Stimulated activated CD8-positive, alpha-beta memory T cell treated with anti-CD3 and anti-CD28 coated beads, Interleukin-7, amount 100 ng/mL, for 48 hours (primary cell): ENCODE data around the gene BHLHA15.

Experiments used
- DNase-seq, 2 donors: peaks; one replicate each; pipeline ENCODE4 v3.0.0-alpha.2; 2020; ENCODE audit warnings: low read depth in 1 of 2; ENCODE audit errors: extremely low read depth in 1 of 2

Gene BHLHA15

GRCh38 chr7:98186452-98187137 lies 24.6 kb upstream of the BHLHA15 start:
- no peak for DNase-seq

DNA sequence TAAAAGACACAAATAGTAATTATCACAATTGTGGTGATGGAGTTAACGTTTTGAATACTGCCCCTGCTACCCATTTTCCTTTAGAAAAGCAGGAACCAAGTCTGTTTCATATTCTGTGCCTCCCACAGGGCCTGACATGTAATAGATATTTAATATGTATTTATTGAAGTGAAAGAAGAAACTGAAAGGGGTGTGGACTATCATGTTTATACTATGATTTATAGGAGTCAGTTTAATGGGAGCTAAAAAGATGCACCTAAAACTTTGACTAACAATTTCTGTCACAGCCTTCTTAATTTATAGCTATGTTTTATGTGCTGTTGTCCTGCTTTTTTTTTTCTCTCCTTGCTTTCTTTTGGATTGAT lies 24.1 kb upstream of the BHLHA15 start:
- no peak for DNase-seq

- no peak for DNase-seq
Measured at GRCh38 chr7:98189559-98189958, 21.7 kb upstream of the BHLHA15 start.

- no peak for DNase-seq
Measured at GRCh38 chr7:98191668-98192431, 19.4 kb upstream of the BHLHA15 start.

DNA sequence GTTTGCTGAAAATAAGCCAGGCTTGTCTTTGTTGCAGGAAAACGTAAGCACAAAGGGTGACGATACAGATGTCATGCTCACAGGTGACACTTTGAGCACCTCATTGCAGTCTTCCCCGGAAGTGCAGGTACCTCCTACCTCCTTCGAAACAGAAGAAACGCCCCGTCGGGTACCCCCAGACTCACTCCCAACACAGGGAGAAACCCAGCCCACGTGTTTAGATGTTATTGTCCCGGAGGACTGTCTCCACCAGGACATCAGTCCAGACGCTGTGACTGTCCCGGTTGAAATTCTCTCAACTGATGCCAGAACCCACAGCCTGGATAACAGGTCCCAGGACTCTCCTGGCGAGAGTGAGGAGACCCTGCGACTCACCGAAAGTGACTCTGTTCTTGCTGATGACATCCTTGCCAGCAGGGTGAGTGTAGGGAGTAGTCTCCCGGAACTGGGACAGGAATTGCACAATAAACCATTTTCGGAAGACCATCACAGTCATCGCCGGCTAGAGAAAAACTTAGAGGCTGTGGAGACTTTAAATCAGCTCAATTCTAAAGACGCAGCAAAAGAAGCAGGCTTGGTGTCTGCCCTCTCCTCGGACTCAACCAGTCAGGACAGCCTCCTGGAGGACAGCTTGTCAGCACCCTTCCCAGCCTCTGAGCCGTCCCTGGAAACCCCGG lies 18.3 kb upstream of the BHLHA15 start:
- no peak for DNase-seq

DNA sequence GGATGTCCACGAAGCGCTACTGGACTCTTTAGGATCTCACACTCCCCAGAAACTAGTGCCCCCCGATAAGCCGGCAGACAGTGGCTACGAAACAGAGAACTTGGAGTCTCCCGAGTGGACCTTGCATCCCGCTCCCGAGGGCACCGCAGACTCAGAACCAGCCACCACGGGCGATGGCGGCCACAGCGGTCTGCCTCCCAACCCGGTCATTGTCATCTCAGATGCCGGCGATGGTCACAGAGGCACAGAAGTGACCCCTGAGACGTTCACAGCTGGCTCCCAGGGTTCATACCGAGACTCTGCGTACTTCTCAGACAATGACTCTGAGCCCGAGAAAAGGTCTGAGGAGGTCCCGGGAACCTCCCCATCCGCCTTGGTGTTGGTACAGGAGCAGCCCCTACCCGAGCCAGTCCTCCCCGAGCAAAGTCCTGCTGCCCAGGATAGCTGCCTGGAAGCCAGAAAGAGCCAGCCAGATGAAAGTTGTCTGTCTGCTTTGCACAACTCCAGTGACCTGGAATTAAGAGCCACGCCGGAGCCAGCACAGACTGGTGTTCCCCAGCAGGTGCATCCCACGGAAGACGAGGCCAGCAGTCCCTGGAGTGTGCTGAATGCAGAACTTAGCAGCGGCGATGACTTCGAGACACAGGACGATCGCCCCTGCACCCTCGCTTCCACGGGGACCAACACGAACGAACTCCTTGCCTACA lies 17.6 kb upstream of the BHLHA15 start:
- no peak for DNase-seq

DNA sequence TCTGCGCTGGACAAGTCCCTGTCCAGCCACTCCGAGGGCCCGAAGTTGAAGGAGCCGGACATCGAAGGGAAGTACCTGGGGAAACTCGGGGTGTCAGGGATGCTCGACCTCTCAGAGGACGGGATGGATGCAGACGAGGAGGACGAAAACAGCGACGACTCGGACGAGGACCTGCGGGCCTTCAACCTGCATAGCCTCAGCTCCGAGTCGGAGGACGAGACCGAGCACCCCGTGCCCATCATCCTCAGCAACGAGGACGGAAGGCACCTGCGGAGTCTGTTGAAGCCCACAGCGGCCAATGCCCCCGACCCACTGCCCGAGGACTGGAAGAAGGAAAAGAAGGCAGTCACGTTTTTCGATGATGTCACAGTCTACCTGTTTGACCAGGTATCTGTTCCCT lies 17.1 kb upstream of the BHLHA15 start:
- no peak for DNase-seq

GRCh38 chr7:98194672-98195457 lies 16.4 kb upstream of the BHLHA15 start:
- DNase-seq, result no peak

DNA sequence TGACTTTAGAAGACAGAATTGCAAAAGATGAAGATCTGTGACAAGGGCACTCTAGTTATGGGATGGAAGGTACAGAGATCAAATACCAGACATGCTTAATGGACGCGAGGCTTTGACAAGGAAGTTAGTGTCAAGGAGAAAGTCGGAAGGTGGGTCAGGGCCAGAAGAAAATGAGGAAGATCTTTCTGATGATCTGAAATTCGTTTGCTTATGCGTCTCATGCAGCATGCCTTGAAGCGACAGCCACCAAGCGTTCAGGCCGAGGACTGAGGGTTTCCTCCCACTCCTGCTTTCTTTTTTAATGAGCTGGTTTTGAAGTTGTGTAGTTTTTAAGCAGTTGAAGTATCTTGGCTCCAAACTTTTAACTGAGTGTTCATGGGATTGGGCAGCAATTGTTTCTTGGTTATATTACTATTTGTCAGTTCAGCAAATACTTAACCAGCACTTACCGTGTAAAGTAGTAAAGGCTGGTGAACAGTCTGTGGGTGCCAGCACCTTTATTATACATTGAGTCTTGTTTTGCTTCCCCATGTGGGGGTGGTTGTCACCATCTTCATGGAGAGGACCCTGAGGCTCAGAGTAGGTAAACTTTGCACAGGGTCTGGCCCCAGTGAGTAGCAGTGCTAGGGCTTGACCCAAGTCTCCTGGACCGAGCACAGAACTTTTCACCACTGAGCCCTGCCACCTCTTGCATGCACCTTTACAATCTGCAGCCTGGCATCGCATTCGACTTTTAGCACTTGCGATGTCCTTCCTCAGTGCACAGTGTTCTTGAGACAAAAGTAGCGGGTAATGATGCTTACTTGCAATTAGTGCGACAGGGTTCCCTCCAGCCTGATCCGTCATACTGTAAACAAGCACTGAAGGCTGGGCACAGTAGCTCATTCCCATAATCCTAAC lies 14.3 kb upstream of the BHLHA15 start:
- no peak for DNase-seq

DNA sequence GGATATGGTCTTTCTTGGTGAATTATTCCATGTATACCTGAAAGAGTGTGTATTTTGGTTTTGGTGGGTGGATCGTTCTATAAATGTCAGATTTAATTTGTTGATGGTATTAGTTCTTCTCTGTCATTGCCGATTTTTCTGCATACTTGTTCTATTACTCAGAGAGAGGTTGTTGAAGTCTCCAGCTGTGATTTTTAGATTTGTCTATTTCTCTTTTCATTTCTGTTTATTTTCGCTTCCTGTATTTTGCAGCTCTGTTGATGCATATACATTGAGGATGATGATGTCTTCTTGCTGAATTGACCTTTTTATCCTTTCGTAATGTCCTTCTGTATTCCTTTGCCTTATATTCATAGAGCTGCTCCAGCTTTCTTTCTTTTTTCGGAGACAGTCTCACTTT lies 12.1 kb upstream of the BHLHA15 start:
- no peak for DNase-seq

DNA sequence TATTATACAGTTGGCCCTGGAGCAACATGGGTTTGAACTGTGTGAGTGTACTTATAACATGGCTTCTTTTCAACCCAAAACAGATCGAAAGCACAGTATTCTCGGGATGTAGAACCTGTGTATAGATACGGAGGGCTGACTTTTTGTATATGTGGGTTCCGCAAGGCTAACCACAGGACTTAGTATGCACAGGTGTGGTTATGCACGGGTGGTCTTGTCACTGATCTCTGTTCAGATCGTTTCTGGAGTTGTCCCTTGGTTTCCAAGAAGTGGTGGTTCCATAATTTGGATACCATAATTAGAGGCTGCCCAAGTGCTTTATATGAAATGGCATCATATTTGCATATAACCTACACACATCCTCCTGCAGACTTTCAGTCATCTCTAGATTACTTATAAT lies 10.9 kb upstream of the BHLHA15 start:
- peak in 1 of 2 donors; percentile 13 for DNase-seq

- DNase-seq, result peak; percentile 69 to 80
Measured at GRCh38 chr7:98202367-98203195, 8.7 kb upstream of the BHLHA15 start.

DNA sequence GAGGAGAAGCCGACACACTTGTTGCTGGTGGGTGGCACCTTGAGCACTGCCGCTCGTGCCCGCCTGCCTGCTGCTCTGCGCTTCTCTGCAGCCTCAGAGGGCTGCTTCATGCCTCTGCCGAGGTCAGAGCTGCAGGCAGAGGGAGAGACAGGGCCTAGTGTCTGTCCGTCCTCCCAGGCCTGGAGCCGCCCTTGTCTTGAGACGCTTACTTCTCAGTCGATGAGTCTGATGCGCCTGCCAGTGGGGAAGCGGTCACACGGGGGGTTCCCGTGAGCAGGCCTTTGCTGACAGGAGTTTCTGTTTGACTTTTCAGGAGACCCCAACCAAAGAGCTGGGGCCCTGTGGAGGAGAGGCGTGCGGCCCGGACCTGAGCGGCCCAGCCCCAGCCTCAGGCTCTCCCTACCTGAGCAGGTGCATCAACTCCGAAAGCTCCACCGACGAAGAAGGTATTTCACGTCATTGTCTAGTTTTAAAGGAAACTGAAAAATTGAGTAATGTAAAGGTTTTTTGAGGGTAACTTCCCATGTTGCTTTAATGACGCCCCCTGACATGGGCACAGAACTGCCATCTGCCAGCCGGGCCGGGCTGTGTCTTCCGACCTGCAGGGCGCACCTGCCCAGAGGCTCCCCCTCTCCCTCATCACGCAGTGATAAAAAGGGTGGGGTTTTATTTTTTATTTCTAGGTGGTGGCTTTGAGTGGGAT lies 7.8 kb upstream of the BHLHA15 start:
- DNase-seq, result no peak

DNA sequence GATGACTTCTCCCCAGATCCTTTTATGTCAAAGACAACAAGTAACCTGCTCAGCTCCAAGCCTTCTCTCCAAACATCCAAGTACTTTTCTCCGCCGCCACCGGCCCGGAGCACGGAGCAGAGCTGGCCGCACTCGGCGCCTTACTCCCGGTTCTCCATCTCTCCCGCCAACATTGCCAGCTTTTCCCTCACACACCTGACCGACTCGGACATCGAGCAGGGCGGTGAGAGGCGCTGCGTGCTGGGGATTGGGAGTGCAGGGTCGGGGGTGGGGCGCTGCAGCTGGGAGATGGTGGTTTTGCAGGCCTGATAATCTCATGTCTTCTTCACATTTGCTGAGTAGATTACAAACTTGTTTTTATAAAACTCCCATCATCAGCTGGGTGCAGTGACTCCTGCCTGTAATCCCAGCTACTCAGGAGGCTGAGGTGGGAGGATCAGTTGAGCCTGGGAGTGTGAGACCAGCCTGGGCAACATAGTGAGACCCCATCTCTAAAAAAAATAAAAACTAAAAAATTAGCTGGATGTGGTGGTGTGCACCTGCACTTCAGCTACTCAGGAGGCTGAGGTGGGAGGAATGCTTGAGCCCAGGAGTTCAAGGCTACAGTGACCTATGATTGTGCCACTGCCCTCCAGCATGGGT lies 7.2 kb upstream of the BHLHA15 start:
- no peak for DNase-seq

DNA sequence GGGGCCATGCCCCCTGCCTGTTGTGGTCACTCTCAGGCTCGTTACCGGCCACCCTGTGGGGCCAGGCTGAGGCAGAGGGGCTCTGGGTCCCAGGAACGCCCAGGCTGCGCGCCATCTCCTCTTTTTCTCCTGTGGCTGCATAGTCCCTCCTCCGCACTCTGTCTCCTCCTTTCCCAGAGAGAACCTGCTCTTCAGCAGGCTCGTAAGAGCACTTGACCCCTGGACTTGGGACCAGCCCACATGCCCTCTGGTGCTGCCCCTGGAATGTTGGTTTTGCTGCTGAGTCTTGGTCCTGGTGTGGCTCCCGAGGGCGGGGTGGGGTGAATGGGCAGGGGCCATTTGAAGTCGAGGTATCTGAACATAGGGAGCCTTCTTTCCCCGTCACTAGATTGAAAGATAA lies 6.6 kb upstream of the BHLHA15 start:
- no peak for DNase-seq

DNA sequence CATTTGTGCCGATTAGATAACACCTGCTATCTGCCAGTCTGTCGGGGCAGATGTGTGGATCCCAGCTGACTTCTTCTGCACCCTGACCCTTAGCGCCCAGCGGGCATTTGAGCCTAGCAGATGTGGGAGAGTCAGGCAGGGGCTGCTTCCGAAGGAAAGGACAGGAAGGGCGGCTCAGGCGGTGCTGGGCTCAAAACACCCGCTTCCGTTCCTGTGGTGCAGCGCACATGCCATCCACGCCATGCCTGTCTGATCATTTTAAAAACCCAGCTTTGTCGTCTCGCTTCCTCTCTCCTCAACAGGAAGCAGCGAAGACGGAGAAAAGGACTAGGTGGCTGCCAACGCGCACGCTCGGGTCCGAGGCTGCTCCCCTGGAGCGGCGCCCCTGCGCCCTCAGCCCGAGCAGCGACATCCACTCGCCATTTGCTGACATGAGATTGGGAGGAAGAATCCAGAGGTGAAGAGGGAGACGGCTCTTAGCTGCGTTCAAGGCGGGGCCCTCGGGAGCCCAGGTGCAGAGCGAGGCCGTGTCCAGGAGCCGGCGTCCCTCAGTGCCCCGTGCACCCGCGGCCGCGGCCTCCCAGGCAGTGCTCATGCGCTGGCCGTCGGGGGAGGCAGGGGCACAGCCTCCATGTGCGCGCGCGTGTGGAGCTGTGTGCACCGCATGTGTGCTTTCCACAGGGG lies 5.9 kb upstream of the BHLHA15 start:
- no peak for DNase-seq
